Brain microvascular endothelial cell (primary cell): Measurements from ENCODE around the gene ZBTB7C.

Source experiments
- DNase-seq: peaks from one replicate; pipeline ENCODE4 v3.0.0-alpha.2; 2020
- H3K27ac ChIP-seq: fragments of 250-450 bp; sonication (Bioruptor Pico); 2 replicates; pipeline ENCODE4 v1.5.1; 2020; ENCODE audit warnings: mild to moderate bottlenecking, moderate library complexity
- H3K27me3 ChIP-seq: fragments of 250-450 bp; sonication (Bioruptor Pico); replicated peaks from 2 replicates; pipeline ENCODE4 v1.5.1; 2020; ENCODE audit warnings: mild to moderate bottlenecking
- H3K36me3 ChIP-seq: fragments of 250-450 bp; sonication (Bioruptor Pico); replicated peaks from 2 replicates; pipeline ENCODE4 v1.5.1; 2020; ENCODE audit warnings: mild to moderate bottlenecking
- H3K4me3 ChIP-seq: 2 replicates; pipeline ENCODE4 v1.5.1; 2011; ENCODE audit warnings: low read depth, mild to moderate bottlenecking, control low read depth, low read length, moderate library complexity
- in situ Hi-C: cut with HindIII; loops from 2 replicates; pipeline ENCODE4 v1.10.0; 2017; ENCODE audit warnings: low sequenced_read_pairs, low pct_ligation_motif_present
- TF ChIP-seq, protein P1 (sequence below): IDR thresholded peaks from 2 replicates; pipeline ENCODE4 v1.5.1; 2011; ENCODE audit warnings: low read depth, mild to moderate bottlenecking, moderate library complexity, low read length, control low read depth, inconsistent platforms; ENCODE audit errors: missing control alignments

The ZBTB7C gene

DNA sequence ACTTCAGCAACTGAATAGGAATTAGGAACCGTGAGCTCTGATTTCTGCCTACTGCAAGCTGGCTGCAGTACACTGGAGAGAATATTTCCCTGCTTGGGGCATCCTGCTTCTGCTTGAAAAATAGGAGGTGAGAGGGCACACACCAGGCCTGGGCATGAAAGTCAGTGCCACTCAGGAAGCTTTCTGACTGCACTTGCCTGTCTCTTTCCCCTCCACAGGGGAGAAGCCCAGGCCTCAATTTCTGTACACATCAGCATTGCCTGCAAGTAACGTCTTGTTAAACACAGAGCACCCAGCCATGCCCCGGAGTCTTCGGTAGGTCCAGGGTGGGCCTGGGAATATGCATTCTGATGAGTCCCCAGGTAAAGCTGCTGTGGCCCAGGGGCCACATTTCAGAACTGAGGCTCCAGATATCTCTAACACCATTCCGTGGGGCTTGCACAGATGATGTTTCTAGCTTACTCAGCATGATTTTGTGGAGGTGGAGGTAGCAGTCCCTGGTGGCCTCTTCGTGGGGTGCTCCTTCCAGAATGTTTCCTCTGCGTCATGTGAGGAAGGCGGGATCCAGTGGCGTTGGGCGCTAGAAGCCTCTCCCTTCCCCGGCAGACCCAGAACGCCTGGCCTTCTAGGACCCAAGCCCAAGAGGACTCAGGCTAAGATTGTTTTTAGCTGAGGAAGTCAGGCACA is 114.1 kb downstream of the ZBTB7C start:
- in situ Hi-C loops = no loop called here
- H3K36me3 ChIP-seq = no peaks in the 10 kb centered on the region
- H3K27me3 ChIP-seq = no peaks in the 10 kb centered on the region
- H3K4me3 ChIP-seq = no peak overlapping the region
- H3K27ac ChIP-seq = no peak overlapping the region
- no peak for DNase-seq
- TF ChIP-seq, protein P1, sequence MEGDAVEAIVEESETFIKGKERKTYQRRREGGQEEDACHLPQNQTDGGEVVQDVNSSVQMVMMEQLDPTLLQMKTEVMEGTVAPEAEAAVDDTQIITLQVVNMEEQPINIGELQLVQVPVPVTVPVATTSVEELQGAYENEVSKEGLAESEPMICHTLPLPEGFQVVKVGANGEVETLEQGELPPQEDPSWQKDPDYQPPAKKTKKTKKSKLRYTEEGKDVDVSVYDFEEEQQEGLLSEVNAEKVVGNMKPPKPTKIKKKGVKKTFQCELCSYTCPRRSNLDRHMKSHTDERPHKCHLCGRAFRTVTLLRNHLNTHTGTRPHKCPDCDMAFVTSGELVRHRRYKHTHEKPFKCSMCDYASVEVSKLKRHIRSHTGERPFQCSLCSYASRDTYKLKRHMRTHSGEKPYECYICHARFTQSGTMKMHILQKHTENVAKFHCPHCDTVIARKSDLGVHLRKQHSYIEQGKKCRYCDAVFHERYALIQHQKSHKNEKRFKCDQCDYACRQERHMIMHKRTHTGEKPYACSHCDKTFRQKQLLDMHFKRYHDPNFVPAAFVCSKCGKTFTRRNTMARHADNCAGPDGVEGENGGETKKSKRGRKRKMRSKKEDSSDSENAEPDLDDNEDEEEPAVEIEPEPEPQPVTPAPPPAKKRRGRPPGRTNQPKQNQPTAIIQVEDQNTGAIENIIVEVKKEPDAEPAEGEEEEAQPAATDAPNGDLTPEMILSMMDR = no peak

DNA sequence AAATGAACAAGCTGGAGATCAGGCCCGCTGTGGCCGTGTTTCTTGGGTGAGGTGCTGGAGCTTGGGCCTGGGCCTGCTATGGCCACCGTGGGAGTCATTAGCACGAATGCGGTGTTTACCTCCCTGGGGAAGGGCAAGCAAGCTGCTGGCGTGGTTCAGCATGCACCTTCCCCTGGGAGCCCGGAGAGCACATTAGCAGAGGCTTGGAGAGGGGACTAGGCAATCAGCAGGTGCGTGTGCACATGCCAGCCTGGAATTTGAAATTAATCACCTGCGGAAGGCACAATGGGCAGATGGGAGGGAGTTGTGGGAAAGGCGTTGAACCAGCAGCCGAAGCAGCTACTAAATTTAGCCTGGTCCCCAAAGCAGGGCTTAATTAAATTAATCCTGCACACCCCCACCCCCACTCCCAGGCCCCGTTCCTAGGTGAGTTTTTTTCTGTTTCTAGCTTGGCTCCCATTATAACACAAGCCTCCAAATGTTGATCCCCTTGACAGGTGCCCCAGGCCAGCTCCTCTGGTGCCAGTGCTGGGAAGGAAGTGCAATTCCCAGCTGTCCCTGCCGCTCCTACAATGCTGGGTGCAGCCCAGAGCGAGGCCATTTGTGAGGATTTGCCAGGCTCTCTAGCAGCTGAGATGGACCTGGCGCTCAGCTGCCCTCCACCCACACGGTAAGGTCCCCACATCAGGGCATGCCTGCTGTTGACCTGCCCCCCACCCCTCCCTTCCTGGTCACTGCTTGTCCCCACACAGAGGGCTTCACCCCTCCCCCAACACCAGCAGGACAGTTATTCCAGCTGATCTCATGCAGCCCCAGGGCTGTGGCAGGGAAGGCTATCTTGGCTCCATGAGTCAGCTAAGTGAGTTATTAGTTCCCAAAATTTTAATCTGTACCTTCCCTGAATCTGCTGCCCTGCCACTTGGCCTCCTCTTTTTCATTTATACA is 115.0 kb downstream of the ZBTB7C start:
- H3K4me3 ChIP-seq = no peak overlapping the region
- no peak overlapping the region for H3K27ac ChIP-seq
- in situ Hi-C loops = no loop called here
- H3K36me3 ChIP-seq = no peaks in the 10 kb centered on the region
- no peak for DNase-seq
- H3K27me3 ChIP-seq = no peaks in the 10 kb centered on the region
- TF ChIP-seq, protein P1 = no peak

DNA sequence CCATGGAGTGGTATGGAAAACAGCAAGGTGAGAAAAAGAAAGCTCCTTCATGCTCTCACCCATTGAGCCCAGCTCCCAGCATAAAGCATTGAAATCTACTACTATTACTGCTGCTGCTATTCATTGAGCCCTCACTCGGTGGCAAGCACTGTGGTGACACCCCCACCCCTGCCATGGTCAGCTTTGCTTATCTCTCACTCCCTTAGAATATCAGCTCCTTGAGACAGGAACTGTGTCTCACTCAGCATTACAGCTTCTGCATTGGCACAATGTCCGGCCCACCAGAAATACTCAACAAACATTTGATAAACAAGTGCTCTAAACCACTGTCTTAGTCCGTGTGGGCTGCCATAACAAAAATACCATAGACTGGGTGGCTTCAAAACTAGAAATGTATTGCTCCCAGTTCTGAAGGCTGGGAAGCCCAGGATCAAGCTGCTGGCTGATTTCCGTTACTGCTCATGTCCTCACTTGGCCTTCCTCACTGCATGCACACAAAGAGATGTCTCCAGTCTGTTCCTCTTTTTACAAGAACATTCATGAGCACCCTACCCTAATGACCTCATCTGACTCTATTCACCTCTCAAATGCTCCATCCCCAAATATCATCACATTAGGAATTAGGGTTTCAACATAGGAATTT is 116.3 kb downstream of the ZBTB7C start:
- in situ Hi-C loops = no loop called here
- H3K4me3 ChIP-seq = no peak overlapping the region
- no peaks in the 10 kb centered on the region for H3K27me3 ChIP-seq
- DNase-seq = no peak
- H3K36me3 ChIP-seq = no peaks in the 10 kb centered on the region
- TF ChIP-seq, protein P1 = no peak
- H3K27ac ChIP-seq = no peak overlapping the region

DNA sequence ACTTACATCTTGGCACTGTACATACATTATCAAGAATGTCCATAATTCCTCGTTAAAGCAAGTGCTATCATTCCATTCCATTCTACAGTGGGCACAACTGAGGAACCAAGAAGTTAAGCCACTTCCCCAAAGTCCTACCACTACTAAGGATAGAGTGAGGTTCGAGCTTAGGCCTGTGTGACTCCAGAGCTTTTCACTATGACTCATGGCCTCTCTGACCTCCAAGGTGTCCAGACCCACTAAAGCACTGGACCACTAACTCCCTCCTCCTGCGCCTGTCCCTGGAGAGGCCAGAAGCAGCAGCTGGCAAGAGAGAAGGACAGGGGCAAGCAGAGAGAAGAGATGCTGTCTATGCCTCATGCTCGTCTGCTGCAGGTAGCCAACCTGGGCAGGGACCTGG is 117.0 kb downstream of the ZBTB7C start:
- in situ Hi-C loops = no loop called here
- Histone ChIP-seq H3K4me3 (no peak overlapping the region), H3K36me3 (no peaks in the 10 kb centered on the region), H3K27ac (no peak overlapping the region), H3K27me3 (no peaks in the 10 kb centered on the region)
- no peak for DNase-seq
- TF ChIP-seq, protein P1 = no peak

DNA sequence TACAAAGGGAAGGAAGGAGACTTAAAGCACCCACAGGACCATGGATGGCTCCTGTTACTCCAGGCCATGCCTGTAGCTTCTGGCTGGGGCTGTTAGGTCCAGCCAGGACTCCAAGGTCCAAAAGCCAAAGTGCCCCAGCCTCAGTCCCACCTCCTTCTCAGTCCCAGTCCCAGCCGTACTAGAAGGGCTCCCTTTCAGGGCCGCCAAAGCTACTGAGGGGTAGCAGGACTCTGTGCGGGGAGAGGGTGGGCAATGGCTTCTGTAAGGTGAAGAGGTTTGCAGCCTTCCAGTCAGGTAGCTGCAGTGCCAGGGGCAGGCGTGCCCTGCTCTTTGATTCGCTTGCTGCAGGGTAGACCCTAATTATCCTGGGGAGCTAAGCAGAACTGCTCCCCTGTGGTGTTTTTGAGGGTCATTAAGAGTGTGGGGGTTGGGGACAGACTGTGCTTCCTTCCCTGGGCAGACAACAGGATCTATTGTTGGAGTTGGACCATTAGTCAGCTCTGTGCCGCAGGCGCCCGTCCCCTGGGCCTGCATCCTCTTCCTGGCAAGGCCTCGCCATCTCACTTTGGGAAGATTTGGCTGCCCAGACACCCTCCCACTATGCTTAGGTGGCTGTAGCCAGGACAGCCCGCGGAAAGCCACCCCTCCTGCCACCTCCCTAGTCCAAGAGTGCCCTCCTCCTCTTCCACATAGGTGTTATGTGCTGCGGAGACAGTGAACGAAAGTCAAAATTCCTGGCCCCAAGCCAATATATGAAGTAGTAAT is 118.8 kb downstream of the ZBTB7C start:
- TF ChIP-seq, protein P1 = no peak
- Histone ChIP-seq H3K4me3 (no peak overlapping the region), H3K36me3 (no peaks in the 10 kb centered on the region), H3K27me3 (no peaks in the 10 kb centered on the region), H3K27ac (no peak overlapping the region)
- DNase-seq = no peak
- in situ Hi-C loops = no loop called here
